ENCODE measurements around the gene KCNQ4. TPM values are rescaled to one million over a fixed set of nuclear protein-coding genes. Genes with fewer than 3 reads are reported as not detected.

The KCNQ4 gene
- total RNA-seq, 6 experiments from 2014 or later = 0.05 TPM; not detected in 5

GRCh38 chr1:40793617-40794016, 10.0 kb downstream of the KCNQ4 start:
- no peak for DNase-seq
- no peak for TF ChIP-seq CTCF (IDR thresholded peaks at IDR 0.05)
- Mint-ChIP-seq H3K9me3 (no peaks in the 10 kb centered on the region), H3K4me1 (ENCODE audit: low read depth) (peaks cover 14% of the 10 kb centered on the region), H3K27me3 (ENCODE audit: insufficient read depth) (peaks cover 52% of the 10 kb centered on the region), H3K27ac (no peak overlapping the region), H3K4me3 (no peak overlapping the region), H3K36me3 (ENCODE audit: low read depth) (no peaks in the 10 kb centered on the region)

DNA sequence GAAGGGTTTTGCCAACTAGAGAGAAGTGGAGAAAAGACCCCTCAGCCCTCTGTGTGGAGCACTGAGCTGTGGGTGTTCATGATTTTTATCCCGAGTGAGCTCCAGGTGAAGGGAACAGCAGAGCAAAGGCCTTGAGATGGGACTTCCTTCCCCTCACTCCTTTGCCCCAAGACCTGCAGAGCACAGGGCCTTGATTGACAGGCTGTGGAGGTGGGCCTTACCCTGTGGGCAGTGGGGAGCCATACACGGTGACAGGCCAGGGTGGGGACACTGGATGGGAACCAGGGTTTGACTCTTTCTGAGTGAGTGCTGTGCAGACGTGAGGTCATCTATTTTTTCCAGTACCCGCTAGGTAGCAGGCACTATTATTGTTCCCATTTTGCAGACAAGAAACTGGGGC, 10.5 kb downstream of the KCNQ4 start:
- Mint-ChIP-seq H3K9me3 (no peaks in the 10 kb centered on the region), H3K4me1 (ENCODE audit: low read depth) (peaks cover 14% of the 10 kb centered on the region), H3K4me3 (no peak overlapping the region), H3K36me3 (ENCODE audit: low read depth) (no peaks in the 10 kb centered on the region), H3K27me3 (ENCODE audit: insufficient read depth) (peaks cover 51% of the 10 kb centered on the region), H3K27ac (no peak overlapping the region)
- DNase-seq = no peak
- no peak for TF ChIP-seq CTCF (IDR thresholded peaks at IDR 0.05)

DNA sequence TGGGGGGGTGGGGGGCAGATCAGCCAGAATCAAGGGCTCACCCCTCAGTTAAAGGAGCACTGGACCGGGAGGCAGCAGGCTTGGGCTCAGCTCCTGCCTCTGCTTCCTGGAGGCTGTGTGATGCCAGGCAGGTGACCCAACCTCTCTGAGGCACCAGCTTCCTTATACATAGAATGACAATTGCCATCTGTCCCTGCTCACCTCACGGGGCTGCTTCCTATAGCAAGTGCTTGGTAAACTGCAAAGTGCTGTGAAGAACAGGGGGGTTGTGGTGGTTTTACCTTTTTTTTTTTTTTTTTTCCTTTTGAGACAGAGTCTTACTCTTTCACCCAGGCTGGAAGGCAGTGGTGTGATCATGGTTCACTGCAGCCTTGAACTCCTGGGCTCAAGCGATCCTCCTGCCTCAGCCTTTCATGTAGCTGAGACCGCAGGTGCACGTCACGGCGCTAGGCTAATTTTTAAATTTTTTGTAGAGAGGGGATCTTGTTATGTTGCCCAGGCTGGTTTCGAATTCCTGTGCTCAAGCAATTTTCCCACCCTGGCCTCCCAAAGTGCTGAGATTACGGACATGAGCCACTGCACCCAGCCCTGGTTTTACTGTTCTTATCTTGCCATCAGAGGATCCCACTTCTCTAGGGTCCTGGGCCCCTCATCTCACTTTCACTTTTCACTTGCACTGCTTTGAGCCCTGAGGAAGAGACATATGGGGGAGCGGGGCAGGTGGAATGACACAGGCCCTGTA, 11.6 kb downstream of the KCNQ4 start:
- no peak for TF ChIP-seq CTCF (IDR thresholded peaks at IDR 0.05)
- DNase-seq = no peak
- Mint-ChIP-seq H3K4me3 (no peak overlapping the region), H3K27me3 (ENCODE audit: insufficient read depth) (peaks cover 43% of the 10 kb centered on the region), H3K27ac (no peak overlapping the region), H3K4me1 (ENCODE audit: low read depth) (peaks cover 14% of the 10 kb centered on the region), H3K36me3 (ENCODE audit: low read depth) (no peaks in the 10 kb centered on the region), H3K9me3 (no peaks in the 10 kb centered on the region)

- no peak for DNase-seq
- Mint-ChIP-seq H3K4me3 (no peak overlapping the region), H3K9me3 (no peaks in the 10 kb centered on the region), H3K4me1 (ENCODE audit: low read depth) (peaks cover 14% of the 10 kb centered on the region), H3K27ac (no peak overlapping the region), H3K27me3 (ENCODE audit: insufficient read depth) (peaks cover 40% of the 10 kb centered on the region), H3K36me3 (ENCODE audit: low read depth) (no peaks in the 10 kb centered on the region)
- TF ChIP-seq CTCF (IDR thresholded peaks at IDR 0.05) = no peak
Observed at GRCh38 chr1:40795811-40796586, 12.4 kb downstream of the KCNQ4 start.

DNA sequence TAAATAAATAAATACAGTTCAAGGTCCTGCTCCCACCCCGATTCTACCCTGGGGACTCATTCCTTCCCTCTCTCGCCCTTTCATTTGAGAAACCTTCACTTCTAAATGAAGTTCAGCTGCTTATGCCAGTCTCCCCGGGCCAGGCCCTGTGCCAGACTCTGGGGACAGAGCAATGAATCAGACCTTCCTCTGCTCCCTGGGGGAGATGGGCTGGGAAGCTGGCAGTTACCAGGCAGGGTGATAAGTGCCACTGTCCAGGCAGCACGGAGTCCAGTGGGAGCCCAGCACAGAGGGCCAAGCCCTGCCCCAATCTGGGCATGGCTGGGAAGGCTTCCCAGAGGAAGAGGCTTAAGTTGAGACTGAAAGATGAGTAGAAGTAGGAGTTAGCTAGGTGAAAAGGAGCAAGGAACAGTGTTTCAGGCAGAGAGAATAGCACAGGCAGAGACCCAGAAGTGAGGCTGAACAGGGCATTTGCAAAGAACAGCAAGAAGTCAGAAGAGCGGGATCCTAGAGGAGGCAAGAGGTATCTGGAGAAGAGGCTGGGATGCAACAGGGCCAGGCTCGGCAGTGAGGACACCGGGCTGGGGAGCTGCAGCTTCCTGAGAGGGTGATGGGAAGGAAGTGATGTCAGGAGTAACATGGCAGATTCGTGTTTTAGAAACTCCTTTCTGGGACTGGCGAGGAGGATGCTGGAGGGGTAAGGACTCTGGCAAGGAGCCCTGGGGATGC, 13.5 kb downstream of the KCNQ4 start:
- TF ChIP-seq CTCF (IDR thresholded peaks at IDR 0.05) = no peak
- no peaks in the 10 kb centered on the region for H3K9me3 Mint-ChIP-seq
- no peak for DNase-seq
- peaks cover 36% of the 10 kb centered on the region for H3K27me3 Mint-ChIP-seq (ENCODE audit: insufficient read depth)
- H3K4me1 Mint-ChIP-seq (ENCODE audit: low read depth) = peaks cover 14% of the 10 kb centered on the region
- H3K36me3 Mint-ChIP-seq (ENCODE audit: low read depth) = no peaks in the 10 kb centered on the region
- H3K27ac Mint-ChIP-seq = no peak overlapping the region
- no peak overlapping the region for H3K4me3 Mint-ChIP-seq
